Right atrium auricular region (tissue), 2 donors: ENCODE results near the gene ASAP2. TPM values are rescaled to one million over a fixed set of nuclear protein-coding genes. Genes with fewer than 3 reads are reported as not detected.

Source experiments
- DNase-seq: peaks from one replicate; pipeline ENCODE4 v3.0.0-alpha.2; 2019; ENCODE audit warnings: low spot score
- H3K27ac ChIP-seq, 2 donors: fragments of 200-600 bp; sonication (generic); 1 replicate in 1 of 2; 2 replicates in 1 of 2; pipeline ENCODE4 v1.5.1; 2016 to 2019
- H3K27me3 ChIP-seq, 2 donors: fragments of 200-600 bp; sonication (generic); one replicate each; pipeline versions ENCODE4 v1.5.1 to v1.6.0; 2017 to 2019
- H3K36me3 ChIP-seq: fragments of 200-600 bp; sonication (generic); one replicate; pipeline ENCODE4 v1.5.1; 2016
- H3K4me1 ChIP-seq, 2 donors: fragments of 200-600 bp; sonication (generic); one replicate each; pipeline versions ENCODE4 v1.5.1 to v1.6.0; 2017 to 2019
- H3K4me3 ChIP-seq, 2 donors: fragments of 200-600 bp; sonication (generic); 1 replicate in 1 of 2; 2 replicates in 1 of 2; pipeline ENCODE4 v1.5.1; 2017 to 2019; ENCODE audit warnings: mild to moderate bottlenecking in 1 of 2, moderate library complexity in 1 of 2
- H3K9me3 ChIP-seq, 2 donors: fragments of 200-600 bp; sonication (generic); one replicate each; pipeline ENCODE4 v1.5.1; 2019
- total RNA-seq, 2 donors: library from RNA; depleted of rRNA; stranded (reverse); fragments of >200 nt; gene quantifications; one replicate each; pipeline ENCODE4 v1.1.0, GENCODE V29; 2016
- TF ChIP-seq, protein P1 (sequence below), 2 donors: fragments of 200-600 bp; sonication (generic); IDR thresholded peaks; one replicate each; pipeline ENCODE4 v1.5.1; 2019; ENCODE audit warnings: antibody characterized with exemption in 2 of 2

The ASAP2 gene
- total RNA-seq, 2 donors from 2014 or later = 13.2 to 20.3 TPM

DNA sequence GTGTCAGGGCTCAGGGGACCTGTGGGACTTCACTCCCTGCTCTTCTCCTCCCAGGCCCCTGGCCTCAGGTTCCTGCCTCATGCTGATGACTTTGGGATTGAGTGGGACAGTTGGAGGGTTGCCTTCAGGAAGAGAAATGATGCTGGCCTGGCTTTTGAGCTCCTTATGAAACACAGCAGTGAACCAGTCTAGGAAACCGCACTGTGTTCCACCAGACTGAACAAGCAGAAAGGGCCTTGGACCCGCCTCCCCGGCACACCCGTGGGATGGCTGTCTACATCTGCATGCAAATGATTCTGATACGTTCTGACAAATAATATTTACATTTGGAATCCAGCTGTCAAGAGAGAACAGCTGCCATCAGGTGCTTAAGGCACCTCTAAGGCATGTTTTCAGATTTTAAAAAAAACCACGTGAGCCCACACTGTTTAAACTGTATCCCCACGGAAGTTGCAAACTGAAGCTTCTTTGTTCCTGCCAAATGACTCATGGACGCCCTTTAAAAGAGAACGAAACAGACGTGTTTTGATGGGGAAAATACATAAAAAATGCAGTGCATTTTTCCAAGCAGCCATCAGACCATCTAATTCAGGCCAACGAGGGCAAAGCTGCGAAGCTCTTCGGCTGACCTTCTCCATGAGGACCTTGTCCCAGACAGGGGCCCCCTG is 27.6 kb upstream of the ASAP2 start:
- Histone ChIP-seq H3K4me1 (peaks cover 0 to 25% of the 10 kb centered on the region in 2 donors), H3K27ac (peak overlapping the region; percentile 58 to 86), H3K36me3 (no peaks in the 10 kb centered on the region), H3K27me3 (no peaks in the 10 kb centered on the region), H3K9me3 (no peaks in the 10 kb centered on the region), H3K4me3 (no peak overlapping the region)
- TF ChIP-seq, protein P1, sequence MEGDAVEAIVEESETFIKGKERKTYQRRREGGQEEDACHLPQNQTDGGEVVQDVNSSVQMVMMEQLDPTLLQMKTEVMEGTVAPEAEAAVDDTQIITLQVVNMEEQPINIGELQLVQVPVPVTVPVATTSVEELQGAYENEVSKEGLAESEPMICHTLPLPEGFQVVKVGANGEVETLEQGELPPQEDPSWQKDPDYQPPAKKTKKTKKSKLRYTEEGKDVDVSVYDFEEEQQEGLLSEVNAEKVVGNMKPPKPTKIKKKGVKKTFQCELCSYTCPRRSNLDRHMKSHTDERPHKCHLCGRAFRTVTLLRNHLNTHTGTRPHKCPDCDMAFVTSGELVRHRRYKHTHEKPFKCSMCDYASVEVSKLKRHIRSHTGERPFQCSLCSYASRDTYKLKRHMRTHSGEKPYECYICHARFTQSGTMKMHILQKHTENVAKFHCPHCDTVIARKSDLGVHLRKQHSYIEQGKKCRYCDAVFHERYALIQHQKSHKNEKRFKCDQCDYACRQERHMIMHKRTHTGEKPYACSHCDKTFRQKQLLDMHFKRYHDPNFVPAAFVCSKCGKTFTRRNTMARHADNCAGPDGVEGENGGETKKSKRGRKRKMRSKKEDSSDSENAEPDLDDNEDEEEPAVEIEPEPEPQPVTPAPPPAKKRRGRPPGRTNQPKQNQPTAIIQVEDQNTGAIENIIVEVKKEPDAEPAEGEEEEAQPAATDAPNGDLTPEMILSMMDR (IDR thresholded peaks at IDR 0.05) = no peak
- peak; percentile 78 for DNase-seq

DNA sequence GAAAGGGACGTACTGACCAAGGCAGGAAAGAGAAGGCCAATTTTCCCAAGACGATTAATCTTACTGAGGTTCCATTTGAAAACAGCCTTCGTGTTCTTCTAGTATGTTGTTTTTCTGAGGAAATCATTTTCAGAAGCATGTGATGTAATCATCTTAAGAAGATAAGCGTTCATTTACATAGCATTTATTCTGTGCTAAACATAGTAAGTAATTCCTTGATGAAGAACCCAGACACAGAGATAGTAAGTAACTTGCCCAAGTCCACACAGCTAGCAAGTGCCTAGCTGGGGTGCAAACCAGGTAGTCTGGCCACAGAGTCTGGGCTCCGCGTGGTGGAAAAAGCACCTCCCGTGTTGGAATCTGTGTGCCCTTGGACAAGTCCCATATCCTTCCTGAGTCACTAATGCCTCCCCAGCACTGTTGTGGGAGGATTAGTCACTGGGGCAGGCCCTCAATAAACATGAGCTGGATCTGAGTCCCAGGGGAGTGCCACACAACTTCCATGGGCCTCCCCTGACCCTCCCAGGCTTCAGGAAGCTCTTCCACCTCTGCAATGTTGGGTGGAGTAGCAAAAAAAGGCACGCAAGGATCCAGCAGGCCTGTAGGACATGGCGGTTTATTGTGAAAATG is 26.9 kb upstream of the ASAP2 start:
- TF ChIP-seq, protein P1 (IDR thresholded peaks at IDR 0.05) = no peak
- Histone ChIP-seq H3K27ac (peak overlapping the region; percentile 58 to 86), H3K36me3 (no peaks in the 10 kb centered on the region), H3K27me3 (no peaks in the 10 kb centered on the region), H3K4me3 (no peak overlapping the region), H3K4me1 (peaks cover 0 to 25% of the 10 kb centered on the region in 2 donors), H3K9me3 (no peaks in the 10 kb centered on the region)
- DNase-seq = peak; percentile 90

DNA sequence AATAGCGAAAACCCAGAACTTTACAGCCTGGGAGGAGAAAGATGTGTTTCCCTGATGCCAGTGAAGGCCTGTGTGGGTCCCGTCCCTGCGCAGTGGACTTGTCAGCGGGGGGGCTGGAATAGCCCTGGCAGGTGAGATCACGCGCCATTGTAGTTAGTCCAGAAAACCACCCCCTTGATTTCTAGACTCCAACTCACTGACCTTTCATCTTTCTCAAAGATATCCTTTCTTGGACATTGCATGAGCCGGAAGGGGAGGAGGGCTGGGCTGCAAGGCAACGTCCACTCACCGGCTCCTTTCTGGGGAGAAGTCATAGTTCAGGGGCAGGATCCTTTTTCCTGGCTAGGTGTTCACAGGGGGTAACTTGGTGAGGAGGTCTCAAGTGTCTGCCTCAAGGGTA is 22.3 kb upstream of the ASAP2 start:
- TF ChIP-seq, protein P1 (IDR thresholded peaks at IDR 0.05) = no peak
- no peak overlapping the region for H3K27ac ChIP-seq
- H3K36me3 ChIP-seq = no peaks in the 10 kb centered on the region
- H3K4me3 ChIP-seq = no peak overlapping the region
- no peak for DNase-seq
- H3K27me3 ChIP-seq = no peaks in the 10 kb centered on the region
- no peaks in the 10 kb centered on the region for H3K9me3 ChIP-seq
- H3K4me1 ChIP-seq = peaks cover 0 to 12% of the 10 kb centered on the region in 2 donors

DNA sequence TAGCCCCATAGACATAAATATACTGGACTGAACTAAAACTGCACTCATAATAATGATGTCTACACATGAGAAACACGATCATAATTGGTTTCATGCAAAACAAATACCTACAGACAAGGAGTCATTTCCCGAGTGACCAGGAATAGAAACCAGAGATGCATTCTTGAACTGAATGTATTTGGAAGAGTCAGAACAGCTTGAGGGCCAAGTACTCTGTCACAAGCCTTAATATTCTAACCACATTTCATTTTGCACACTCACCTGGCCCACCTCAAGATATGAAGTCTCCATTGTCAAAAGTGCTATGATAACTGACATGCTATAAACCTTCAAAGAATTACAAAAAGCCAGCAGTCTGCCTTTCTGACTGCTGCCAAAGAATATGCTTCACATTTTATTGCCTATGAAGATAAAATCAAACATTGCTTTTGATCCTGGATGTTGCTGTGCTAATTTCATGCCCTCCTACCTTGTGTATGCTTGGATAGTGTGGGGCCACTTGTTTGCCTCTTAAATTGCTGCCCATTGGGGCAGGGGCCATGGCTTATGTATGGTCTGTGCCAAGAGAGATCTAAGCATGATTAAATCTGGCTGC is 18.9 kb upstream of the ASAP2 start:
- H3K27ac ChIP-seq = no peak overlapping the region
- DNase-seq = no peak
- no peaks in the 10 kb centered on the region for H3K9me3 ChIP-seq
- H3K4me1 ChIP-seq = peaks cover 0 to 17% of the 10 kb centered on the region in 2 donors
- TF ChIP-seq, protein P1 (IDR thresholded peaks at IDR 0.05) = no peak
- H3K27me3 ChIP-seq = no peaks in the 10 kb centered on the region
- no peak overlapping the region for H3K4me3 ChIP-seq
- H3K36me3 ChIP-seq = no peaks in the 10 kb centered on the region

GRCh38 chr2:9188823-9189222 is 17.8 kb upstream of the ASAP2 start:
- Histone ChIP-seq H3K36me3 (no peaks in the 10 kb centered on the region), H3K27ac (no peak overlapping the region)

More at GRCh38 chr2:9188823-9189222, 17.8 kb upstream of the ASAP2 start:
- DNase-seq = no peak
- TF ChIP-seq, protein P1 (IDR thresholded peaks at IDR 0.05) = no peak
- Histone ChIP-seq H3K4me3 (no peak overlapping the region), H3K9me3 (no peaks in the 10 kb centered on the region), H3K4me1 (peaks cover 0 to 20% of the 10 kb centered on the region in 2 donors), H3K27me3 (no peaks in the 10 kb centered on the region)
